ENCODE results near the gene IQSEC1. TPM values are rescaled to one million over a fixed set of nuclear protein-coding genes. Genes with fewer than 3 reads are reported as not detected.

IQSEC1 gene
- total RNA-seq, 1 experiment from 2014 or later = 13.3 TPM

- no peak for TF ChIP-seq CTCF (IDR thresholded peaks at IDR 0.05; ENCODE audit: unreplicated experiment)
- Mint-ChIP-seq H3K27ac (ENCODE audit: unreplicated experiment) (no peak overlapping the region), H3K36me3 (ENCODE audit: insufficient read depth, unreplicated experiment) (no peaks in the 10 kb centered on the region), H3K9me3 (ENCODE audit: low read depth, unreplicated experiment) (no peaks in the 10 kb centered on the region), H3K4me3 (ENCODE audit: low read depth, unreplicated experiment) (no peak overlapping the region), H3K4me1 (ENCODE audit: low read depth, unreplicated experiment) (peaks cover 11% of the 10 kb centered on the region), H3K27me3 (ENCODE audit: unreplicated experiment) (peaks cover 53% of the 10 kb centered on the region)
- CTCF ChIA-PET = no interaction called here
- no TSS peak for BruUV-seq (replicated peaks)
- intact Hi-C loops (cut with micrococcal nuclease; ENCODE audit: unreplicated experiment) = no loop called here
- peak; percentile 19 for DNase-seq
Observed at GRCh38 chr3:12875857-12876836, 197.1 kb downstream of the IQSEC1 start.

- CTCF ChIA-PET = no interaction called here
- H3K27ac Mint-ChIP-seq (ENCODE audit: unreplicated experiment) = no peak overlapping the region
- H3K4me3 Mint-ChIP-seq (ENCODE audit: low read depth, unreplicated experiment) = no peak overlapping the region
- peaks cover 64% of the 10 kb centered on the region for H3K27me3 Mint-ChIP-seq (ENCODE audit: unreplicated experiment)
- intact Hi-C loops (cut with micrococcal nuclease; ENCODE audit: unreplicated experiment) = no loop called here
- no peak for DNase-seq
- no TSS peak for BruUV-seq (replicated peaks)
- H3K36me3 Mint-ChIP-seq (ENCODE audit: insufficient read depth, unreplicated experiment) = peaks cover 5% of the 10 kb centered on the region
- H3K4me1 Mint-ChIP-seq (ENCODE audit: low read depth, unreplicated experiment) = peaks cover 20% of the 10 kb centered on the region
- no peak for TF ChIP-seq CTCF (IDR thresholded peaks at IDR 0.05; ENCODE audit: unreplicated experiment)
- H3K9me3 Mint-ChIP-seq (ENCODE audit: low read depth, unreplicated experiment) = no peaks in the 10 kb centered on the region
Observed at GRCh38 chr3:12871404-12871983, 201.7 kb downstream of the IQSEC1 start.

GRCh38 chr3:12870942-12871341, 202.3 kb downstream of the IQSEC1 start:
- CTCF ChIA-PET = no interaction called here
- BruUV-seq (replicated peaks) = no TSS peak
- H3K4me3 Mint-ChIP-seq (ENCODE audit: low read depth, unreplicated experiment) = no peak overlapping the region
- H3K27me3 Mint-ChIP-seq (ENCODE audit: unreplicated experiment) = peaks cover 70% of the 10 kb centered on the region
- H3K36me3 Mint-ChIP-seq (ENCODE audit: insufficient read depth, unreplicated experiment) = peaks cover 5% of the 10 kb centered on the region
- H3K27ac Mint-ChIP-seq (ENCODE audit: unreplicated experiment) = no peak overlapping the region
- intact Hi-C loops (cut with micrococcal nuclease; ENCODE audit: unreplicated experiment) = no loop called here
- H3K9me3 Mint-ChIP-seq (ENCODE audit: low read depth, unreplicated experiment) = peaks cover 3% of the 10 kb centered on the region
- H3K4me1 Mint-ChIP-seq (ENCODE audit: low read depth, unreplicated experiment) = peaks cover 20% of the 10 kb centered on the region
- DNase-seq = no peak
- TF ChIP-seq CTCF (IDR thresholded peaks at IDR 0.05; ENCODE audit: unreplicated experiment) = no peak

GRCh38 chr3:12869035-12869621, 204.1 kb downstream of the IQSEC1 start:
- Mint-ChIP-seq H3K9me3 (ENCODE audit: low read depth, unreplicated experiment) (peaks cover 9% of the 10 kb centered on the region), H3K27ac (ENCODE audit: unreplicated experiment) (no peak overlapping the region), H3K4me1 (ENCODE audit: low read depth, unreplicated experiment) (peaks cover 20% of the 10 kb centered on the region), H3K36me3 (ENCODE audit: insufficient read depth, unreplicated experiment) (peaks cover 5% of the 10 kb centered on the region), H3K4me3 (ENCODE audit: low read depth, unreplicated experiment) (peak overlapping the region; percentile 59), H3K27me3 (ENCODE audit: unreplicated experiment) (peaks cover 68% of the 10 kb centered on the region)
- TF ChIP-seq CTCF (IDR thresholded peaks at IDR 0.05; ENCODE audit: unreplicated experiment) = no peak
- peak; percentile 70 for DNase-seq
- CTCF ChIA-PET = interaction anchor here (1.9 kb wide), 1 partner anchor 22 kb away, joined by 8 read pairs; no protein-coding TSS in a partner anchor
- BruUV-seq (replicated peaks) = no TSS peak
- intact Hi-C loops (cut with micrococcal nuclease; ENCODE audit: unreplicated experiment) = loop anchor here (2.0 kb wide), 1 partner anchor 18 kb away; no protein-coding TSS in a partner anchor
